ENCODE measurements around the gene GSTT4.
A peak's percentile ranks its signal among the peaks of the same experiment; 100 is the strongest.
"Not testable (repeated sequence)": the region's sequence is repeated elsewhere in the genome, so short reads cannot be mapped to it uniquely, and the experiment has no call there.

The GSTT4 gene

DNA sequence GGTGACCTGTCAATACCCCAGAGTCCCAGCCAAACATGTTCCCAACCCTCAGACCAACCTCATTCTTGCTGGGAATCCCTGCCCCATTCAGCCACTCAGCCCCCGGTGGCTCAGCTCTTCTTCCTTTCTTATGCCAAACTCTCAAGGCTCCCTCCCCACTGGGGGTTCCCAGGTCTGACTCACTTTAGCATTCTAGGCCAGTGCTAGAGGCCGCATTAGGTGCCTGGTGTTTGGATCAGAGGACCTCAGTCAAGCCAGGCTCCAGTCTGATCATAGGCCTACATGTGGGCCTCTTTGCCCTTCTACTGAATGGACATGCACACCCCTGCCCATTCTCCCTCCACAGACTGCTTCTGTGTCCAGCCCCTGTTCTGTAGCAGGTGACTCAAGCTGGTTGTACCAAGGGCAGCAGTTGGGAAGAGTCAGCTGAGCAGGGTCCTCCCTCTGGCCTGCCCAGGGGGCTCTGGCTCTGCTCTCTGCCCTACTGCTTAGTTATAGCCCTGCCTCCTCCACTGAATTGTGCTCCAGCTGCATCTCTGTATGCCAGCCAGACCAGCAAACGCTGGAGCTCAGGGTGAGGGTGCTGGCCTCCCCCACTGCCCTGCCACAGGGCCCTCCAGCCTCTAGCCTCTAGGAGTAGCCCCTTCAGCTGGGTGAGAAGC, 15.5 kb downstream of the GSTT4 start:
- DNase-seq (ENCODE audit: low read depth in 2 of 2): not testable (repeated sequence)

DNA sequence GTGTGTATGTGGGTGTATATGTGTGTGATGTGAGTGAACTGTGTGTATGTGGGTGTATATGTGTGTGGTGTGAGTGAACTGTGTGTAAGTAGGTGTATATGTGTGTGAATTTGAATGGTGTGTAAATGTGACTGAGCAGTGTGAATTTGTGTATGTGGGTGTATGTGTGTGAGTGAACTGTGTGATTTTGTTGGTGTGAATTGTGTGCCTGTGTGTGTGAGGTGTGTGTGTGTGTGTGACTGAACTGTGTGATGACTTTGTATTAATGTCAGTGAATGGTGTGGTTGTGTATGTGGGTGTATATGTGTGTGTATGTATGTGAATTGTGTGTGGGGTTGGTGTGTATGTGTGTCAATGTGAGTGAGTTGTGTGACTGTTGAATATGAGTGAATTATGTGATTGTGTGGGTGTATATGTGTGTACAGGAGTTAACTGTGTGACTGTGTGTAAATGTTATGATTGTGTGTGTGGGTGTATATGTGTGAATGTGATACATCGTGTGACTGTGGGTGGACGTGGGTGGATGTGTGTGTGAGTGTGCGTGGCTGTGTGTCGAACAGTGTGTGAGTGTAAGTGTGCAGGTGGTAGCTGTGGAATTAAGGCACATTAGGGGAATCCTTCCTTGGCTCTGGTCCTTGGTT, 18.6 kb downstream of the GSTT4 start:
- DNase-seq (ENCODE audit: low read depth in 2 of 2): not testable (repeated sequence)

DNA sequence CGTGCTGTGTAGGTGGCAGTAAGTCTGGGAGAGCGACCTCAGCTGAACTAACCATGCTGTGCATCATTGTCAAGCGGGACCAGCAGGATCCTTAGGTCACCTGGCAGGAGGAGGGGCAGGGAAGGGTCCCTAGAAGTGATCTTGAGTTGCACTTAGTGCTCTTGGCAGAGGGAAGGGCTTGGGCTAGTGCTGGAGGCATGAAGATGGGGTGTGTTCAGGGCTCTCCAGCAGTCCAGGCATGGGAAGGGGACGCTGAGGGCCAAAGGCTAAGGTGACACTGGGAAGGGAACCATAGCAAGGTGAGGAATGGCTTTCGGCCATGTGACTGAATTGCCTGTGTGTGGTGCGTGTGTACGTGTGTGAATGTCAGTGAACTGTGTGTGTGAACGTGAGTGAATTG, 19.2 kb downstream of the GSTT4 start:
- DNase-seq (ENCODE audit: low read depth in 2 of 2): not testable (repeated sequence)

DNA sequence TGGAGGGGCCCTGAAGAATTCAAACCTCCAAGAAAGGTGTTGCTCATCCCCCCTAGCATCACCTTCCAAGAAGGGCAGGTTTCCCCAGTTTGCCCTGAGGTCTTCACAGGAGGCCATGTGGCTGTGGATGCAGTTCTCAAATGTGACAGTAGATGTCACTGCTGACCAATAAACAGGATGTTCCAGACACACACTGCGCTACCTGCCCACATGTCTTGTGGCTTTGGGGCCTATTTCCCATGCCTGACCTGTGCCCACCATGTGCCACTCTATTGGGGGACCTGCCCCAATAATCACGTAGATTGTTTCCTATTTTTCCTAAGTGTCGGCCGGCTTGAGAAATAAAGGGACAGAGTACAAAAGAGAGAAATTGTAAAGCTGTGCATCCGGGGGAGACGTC, 20.8 kb downstream of the GSTT4 start:
- no peak for DNase-seq (ENCODE audit: low read depth in 2 of 2)

DNA sequence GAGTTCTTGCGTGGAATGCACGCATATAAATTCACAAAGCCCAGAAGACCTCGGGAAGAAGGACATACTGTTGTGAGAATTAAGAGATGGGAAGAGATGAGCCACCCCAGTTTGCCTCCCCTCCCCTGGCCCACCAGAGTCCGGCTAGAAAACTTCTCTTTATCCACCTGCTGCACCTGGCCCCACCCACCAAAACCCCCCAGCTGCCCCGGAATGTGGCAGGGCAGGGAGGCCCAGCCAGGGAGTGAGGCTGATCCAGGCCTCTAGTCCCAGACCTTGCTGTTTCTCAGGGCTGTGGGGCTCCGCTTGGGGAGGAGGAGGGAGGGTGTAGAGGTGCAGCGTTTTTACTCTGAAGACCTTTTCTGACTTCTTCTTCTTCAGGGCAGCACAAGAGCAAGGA, 24.7 kb downstream of the GSTT4 start:
- not testable (repeated sequence) for DNase-seq (ENCODE audit: low read depth in 2 of 2)

DNA sequence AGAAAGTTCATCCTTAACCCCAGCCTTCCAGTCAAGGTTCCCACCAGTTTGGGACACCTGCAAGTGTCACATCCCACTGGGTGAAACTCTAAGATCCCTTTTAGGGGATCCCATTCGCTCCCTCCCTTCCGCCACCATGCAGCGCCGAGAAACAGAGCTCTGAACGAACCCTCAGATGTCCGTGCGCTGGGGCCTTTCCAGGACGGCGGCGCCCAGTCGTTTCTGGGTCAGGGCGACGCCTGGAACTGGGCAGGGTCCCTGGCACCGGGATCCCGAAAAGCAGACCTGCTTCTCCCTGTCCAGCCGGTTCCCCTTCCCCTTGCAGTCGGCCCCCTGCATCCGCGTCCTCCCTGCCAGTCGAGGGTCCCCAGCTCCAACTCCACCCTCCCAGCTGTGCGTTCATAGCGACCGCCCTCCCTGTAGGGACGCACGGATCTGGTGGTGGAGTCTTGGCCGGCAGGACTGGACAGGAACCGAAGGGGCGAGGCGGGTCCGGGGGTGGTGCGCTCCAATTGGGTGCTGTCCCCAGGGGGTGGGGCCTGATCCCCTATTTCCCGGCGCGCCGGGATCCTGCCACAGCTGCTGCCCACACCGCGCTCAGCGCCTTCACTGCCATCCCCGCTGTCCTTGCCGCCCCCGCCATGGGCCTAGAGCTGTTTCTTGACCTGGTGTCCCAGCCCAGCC, 25.6 kb downstream of the GSTT4 start, which contains the start of gene GSTT2:
TSS of gene GSTT2 (plus strand) at position 578 of the 684 bp plus-strand sequence.
- not testable (repeated sequence) for DNase-seq (ENCODE audit: low read depth in 2 of 2)

DNA sequence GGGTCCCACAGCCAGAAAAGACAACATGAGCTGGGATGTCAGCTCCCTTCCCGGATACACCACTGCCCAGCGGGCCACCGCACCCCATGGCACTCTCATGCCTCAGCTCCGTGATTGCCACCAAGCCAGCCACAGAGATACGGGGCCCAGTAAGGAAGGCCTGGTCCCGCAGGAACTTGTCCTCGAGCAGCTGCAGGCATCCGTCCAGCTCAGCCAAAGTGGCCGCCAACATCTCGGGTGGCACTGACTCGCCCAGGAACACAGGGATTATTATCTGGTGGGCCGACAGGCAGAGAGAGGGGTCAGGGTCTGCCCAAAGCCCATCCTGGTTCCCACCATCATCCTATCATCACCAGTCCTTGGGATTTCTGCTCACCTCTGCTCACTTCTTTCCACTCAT, 27.9 kb downstream of the GSTT4 start:
- DNase-seq (ENCODE audit: low read depth in 2 of 2): not testable (repeated sequence)

DNA sequence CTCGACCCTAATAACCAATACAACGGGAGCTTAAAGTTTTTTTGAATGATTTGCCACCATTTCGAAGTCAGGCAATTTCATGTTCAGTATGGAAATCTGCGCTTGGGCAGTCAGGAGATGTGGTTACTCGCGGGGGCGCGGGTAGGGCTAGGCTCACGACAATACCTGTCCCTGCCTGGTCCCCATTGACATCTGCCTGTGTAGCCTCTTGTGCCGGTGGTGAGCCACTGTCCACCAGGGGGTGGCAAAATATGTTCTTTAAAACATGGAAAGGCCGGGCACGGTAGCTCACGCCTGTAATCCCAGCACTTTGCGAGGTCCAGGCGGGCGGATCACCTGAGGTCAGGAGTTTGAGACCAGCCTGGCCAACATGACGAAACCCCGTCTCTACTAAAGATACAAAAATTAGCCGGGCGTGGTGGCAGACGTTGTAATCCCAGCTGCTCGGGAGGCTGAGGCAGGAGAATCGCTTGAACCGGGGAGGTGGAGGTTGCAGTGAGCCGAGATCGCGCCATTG, 30.4 kb downstream of the GSTT4 start:
- not testable (repeated sequence) for DNase-seq (ENCODE audit: low read depth in 2 of 2)

DNA sequence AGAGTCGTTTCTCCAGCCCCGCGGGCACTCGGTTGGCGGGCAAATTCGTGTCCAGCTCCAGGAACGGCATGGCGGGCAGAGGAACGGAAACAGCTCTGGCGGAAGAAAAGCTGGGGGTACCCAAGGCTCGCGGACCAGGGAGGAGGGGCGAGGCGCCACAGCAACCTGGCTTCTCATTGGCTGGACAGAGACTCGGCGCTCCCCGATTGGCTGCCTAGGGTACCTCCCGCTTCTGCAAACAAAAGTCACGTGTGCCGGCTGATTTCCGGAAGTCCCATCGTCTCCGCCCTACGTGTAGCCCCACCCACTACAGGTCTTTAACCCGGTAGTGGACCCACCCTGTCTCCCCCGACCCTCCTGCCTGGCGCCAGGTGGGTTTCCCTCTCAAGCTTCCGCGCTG, 30.9 kb downstream of the GSTT4 start, which contains the start of gene DDT:
TSS of gene DDT (minus strand) at position 97 of the 400 bp plus-strand sequence. CDS start at position 70, 27 bp downstream.
- DNase-seq (ENCODE audit: low read depth in 2 of 2): not testable (repeated sequence)

DNA sequence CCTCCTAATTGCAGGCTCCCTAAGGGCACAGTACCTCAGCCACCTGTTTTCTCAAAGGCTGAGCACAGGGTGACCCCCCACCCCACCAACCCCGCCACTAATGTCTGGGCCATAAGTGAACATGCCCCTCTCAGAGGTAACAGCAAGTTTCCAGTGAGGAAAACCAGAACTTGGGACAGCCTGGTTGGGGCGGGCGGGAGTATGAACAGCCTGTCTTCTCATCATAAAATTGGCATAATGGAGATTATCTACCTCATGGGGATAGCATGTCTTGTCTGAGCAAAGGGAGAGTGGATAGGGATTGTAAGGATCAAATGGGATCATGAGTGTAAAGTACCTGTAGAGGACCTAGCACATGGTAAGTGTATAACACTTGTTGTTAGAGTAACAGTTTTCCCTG, 33.3 kb downstream of the GSTT4 start:
- DNase-seq (ENCODE audit: low read depth in 2 of 2): not testable (repeated sequence)

DNA sequence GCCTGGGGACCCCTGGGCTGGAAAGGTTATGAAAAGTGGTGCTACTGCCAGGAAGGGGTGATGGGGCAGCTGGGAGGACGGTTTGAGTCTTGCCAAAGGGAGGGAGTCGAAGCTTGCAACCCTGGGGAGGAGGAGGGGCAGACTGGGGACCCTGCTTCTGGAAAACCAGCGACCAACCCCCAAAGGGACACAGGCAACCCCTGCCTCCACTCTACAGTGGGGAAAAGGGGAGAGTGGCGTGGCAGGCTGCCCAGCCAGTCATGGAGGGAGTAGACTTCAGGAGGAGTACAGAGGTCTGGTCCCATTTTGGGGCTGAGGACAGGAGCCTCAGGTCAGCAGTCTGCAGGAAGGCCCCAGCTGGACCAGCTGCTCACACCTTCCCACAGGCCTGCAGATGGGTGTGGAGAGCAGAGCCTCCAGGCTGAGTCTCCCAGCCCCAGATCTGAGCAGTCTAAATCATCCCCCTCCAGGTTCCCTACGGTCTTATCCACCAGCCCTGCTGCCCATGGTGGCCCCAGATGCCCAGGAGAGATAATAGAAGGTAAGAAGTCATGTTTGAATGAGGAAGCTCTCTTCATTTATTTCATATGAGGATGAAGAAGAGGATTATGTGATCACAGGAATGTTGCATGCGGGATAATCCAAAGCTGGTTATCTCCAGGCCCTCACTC, 34.3 kb downstream of the GSTT4 start:
- no peak for DNase-seq (ENCODE audit: low read depth in 2 of 2)

DNA sequence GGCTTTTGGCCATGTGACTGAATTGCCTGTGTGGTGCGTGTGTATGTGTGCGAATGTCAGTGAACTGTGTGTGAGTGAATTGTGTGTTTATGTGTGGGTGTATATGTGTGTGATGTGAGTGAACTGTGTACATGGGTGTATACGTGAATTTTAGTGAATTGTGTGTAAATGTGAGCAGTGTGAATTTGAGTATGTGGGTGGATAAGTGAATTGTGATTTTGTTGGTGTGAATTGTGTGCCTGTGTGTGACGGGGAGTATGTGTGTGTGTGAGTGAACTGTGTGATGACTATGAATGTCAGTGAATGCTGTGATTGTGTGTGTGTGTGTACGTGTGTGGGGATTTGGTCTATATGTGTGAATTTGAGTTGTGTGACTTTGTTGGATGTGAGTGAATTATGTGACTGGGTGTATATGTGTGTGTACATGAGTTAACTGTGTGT, 35.0 kb downstream of the GSTT4 start:
- no peak for DNase-seq (ENCODE audit: low read depth in 2 of 2)

DNA sequence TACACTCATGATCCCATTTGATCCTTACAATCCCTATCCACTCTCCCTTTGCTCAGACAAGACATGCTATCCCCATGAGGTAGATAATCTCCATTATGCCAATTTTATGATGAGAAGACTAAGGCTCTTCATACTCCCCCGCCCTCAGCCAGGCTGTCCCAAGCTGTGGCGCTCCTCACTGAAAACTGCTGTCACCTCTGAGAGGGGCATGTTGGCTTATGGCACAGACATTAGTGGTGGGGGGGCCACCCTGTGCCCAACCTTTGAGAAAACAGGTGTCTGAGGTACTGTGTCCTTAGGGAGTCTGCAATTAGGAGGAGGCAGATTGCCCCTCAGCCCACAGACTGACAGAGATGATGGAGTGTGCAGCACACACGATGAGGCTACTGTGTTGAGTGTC, 36.2 kb downstream of the GSTT4 start:
- DNase-seq (ENCODE audit: low read depth in 2 of 2): no peak

DNA sequence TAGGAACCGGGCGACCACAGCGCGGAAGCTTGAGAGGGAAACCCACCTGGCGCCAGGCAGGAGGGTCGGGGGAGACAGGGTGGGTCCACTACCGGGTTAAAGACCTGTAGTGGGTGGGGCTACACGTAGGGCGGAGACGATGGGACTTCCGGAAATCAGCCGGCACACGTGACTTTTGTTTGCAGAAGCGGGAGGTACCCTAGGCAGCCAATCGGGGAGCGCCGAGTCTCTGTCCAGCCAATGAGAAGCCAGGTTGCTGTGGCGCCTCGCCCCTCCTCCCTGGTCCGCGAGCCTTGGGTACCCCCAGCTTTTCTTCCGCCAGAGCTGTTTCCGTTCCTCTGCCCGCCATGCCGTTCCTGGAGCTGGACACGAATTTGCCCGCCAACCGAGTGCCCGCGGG, 38.7 kb downstream of the GSTT4 start, which contains the start of gene DDTL:
TSS of gene DDTL (plus strand) at position 321 of the 400 bp plus-strand sequence. CDS start at position 348, 27 bp downstream.
- DNase-seq (ENCODE audit: low read depth in 2 of 2): not testable (repeated sequence)

DNA sequence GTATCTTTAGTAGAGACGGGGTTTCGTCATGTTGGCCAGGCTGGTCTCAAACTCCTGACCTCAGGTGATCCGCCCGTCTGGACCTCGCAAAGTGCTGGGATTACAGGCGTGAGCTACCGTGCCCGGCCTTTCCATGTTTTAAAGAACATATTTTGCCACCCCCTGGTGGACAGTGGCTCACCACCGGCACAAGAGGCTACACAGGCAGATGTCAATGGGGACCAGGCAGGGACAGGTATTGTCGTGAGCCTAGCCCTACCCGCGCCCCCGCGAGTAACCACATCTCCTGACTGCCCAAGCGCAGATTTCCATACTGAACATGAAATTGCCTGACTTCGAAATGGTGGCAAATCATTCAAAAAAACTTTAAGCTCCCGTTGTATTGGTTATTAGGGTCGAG, 39.2 kb downstream of the GSTT4 start:
- DNase-seq (ENCODE audit: low read depth in 2 of 2): not testable (repeated sequence)

DNA sequence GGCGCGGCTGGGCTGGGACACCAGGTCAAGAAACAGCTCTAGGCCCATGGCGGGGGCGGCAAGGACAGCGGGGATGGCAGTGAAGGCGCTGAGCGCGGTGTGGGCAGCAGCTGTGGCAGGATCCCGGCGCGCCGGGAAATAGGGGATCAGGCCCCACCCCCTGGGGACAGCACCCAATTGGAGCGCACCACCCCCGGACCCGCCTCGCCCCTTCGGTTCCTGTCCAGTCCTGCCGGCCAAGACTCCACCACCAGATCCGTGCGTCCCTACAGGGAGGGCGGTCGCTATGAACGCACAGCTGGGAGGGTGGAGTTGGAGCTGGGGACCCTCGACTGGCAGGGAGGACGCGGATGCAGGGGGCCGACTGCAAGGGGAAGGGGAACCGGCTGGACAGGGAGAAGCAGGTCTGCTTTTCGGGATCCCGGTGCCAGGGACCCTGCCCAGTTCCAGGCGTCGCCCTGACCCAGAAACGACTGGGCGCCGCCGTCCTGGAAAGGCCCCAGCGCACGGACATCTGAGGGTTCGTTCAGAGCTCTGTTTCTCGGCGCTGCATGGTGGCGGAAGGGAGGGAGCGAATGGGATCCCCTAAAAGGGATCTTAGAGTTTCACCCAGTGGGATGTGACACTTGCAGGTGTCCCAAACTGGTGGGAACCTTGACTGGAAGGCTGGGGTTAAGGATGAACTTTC, 44.0 kb downstream of the GSTT4 start, which contains the start of gene GSTT2B:
TSS of gene GSTT2B (minus strand) at position 112 of the 688 bp plus-strand sequence. CDS start at position 48, 64 bp downstream.
- DNase-seq (ENCODE audit: low read depth in 2 of 2): not testable (repeated sequence)

DNA sequence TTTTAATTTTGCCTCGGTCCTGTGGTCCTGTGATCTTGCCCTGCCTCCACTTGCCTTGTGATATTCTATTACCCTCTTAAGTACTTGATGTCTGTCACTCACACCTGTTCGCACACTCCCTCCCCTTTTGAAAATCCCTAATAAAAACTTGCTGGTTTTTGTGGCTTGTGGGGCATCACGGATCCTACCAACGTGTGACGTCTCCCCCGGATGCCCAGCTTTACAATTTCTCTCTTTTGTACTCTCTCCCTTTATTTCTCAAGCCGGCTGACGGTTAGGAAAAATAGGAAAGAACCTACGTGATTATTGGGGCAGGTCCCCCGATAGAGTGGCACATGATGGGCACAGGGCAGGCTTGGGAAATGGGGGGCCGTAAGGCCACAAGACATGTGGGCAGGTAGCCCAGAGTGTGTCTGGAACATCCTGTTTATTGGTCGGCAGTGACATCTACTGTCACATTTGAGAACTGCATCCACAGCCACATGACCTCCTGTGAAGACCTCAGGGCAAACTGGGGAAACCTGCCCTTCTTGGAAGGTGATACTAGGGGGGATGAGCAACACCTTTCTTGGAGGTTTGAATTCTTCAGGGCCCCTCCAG, 48.9 kb downstream of the GSTT4 start:
- DNase-seq (ENCODE audit: low read depth in 2 of 2): peak; percentile 12 to 62

DNA sequence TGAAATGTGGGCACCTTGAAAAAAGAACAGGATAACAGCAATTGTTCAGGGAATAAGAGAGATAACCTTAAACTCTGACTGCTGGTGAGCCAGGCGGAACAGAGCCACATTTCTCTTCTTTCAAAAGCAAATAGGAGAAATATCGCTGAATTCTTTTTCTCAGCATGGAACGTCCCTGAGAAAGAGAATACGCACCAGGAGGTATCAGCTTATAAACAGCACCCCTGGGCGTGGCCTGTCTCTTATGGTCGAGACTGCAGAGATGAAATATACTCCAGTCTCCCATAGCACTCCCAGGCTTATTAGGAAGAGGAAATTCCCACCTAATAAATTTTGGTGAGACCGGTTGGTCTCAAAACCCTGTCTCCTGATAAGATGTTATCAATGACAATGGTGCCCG, 49.4 kb downstream of the GSTT4 start:
- DNase-seq (ENCODE audit: low read depth in 2 of 2): not testable (repeated sequence)

DNA sequence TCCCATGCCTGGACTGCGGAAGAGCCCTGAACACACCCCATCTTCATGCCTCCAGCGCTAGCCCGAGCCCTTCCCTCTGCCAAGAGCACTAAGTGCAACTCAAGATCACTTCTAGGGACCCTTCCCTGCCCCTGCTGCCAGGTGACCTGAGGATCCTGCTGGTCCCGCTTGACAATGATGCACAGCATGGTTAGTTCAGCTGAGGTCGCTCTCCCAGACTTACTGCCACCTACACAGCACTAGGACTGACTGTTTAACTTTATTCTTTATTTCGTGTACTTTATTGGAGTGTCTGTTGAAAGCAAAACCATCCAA, 50.3 kb downstream of the GSTT4 start:
- DNase-seq (ENCODE audit: low read depth in 2 of 2): not testable (repeated sequence)

DNA sequence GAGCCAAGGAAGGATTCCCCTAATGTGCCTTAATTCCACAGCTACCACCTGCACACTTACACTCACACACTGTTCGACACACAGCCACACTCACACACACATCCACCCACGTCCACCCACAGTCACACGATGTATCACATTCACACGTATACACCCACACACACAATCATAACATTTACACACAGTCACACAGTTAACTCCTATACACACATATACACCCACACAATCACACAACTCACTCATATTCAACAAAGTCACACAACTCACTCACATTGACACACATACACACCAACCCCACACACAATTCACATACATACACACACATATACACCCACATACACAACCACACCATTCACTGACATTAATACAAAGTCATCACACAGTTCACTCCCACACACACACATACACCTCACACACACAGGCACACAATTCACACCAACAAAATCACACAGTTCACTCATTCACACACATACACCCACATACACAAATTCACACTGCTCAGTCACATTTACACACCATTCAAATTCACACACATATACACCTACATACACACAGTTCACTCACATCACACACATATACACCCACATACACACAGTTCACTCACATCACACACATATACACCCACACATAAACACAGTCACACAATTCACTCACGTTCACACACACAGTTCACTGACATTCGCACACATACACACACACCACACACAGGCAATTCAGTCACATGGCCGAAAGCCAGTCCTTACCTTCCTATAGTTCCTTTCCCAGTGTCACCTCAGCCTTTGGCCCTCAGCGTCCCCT, 50.9 kb downstream of the GSTT4 start:
- DNase-seq (ENCODE audit: low read depth in 2 of 2): not testable (repeated sequence)

Measured in stimulated activated CD8-positive, alpha-beta memory T cell treated with anti-CD3 and anti-CD28 coated beads, Interleukin-15, amount 100 ng/mL, for 4 hours (primary cell).